OCI-LY1 (cell line): ENCODE data around the gene ACKR3.
A peak's percentile ranks its signal among the peaks of the same experiment; 100 is the strongest.

Experiments
- H2AFZ ChIP-seq: fragments of 200-600 bp; sonication (generic), shearing (Covaris generic); 2 replicates; pipeline ENCODE4 v1.6.0; 2014; ENCODE audit warnings: antibody characterized with exemption, mild to moderate bottlenecking, low read length
- H3F3A ChIP-seq: fragments of 200-600 bp; sonication (generic), shearing (Covaris generic); 2 replicates; pipeline ENCODE4 v1.6.0; 2014; ENCODE audit warnings: mild to moderate bottlenecking, antibody characterized with exemption, low read length, moderate library complexity; ENCODE audit not compliant: insufficient read depth
- H3K27ac ChIP-seq: fragments of 200-600 bp; sonication (generic); 2 replicates; pipeline ENCODE4 v1.5.1; 2014; ENCODE audit warnings: low read length, mixed run types, mild to moderate bottlenecking, low read depth; ENCODE audit not compliant: poor library complexity, severe bottlenecking
- H3K27me3 ChIP-seq: fragments of 200-600 bp; sonication (generic); 2 replicates; pipeline ENCODE4 v1.6.0; 2014; ENCODE audit warnings: antibody characterized with exemption, mild to moderate bottlenecking, low read length, moderate library complexity; ENCODE audit not compliant: insufficient read depth
- H3K36me3 ChIP-seq: fragments of 200-600 bp; sonication (generic); 2 replicates; pipeline ENCODE4 v1.6.1; 2014; ENCODE audit warnings: mild to moderate bottlenecking, antibody characterized with exemption, low read length, moderate library complexity, mixed read lengths; ENCODE audit not compliant: insufficient read depth
- H3K4me1 ChIP-seq: fragments of 200-600 bp; sonication (generic); 2 replicates; pipeline ENCODE4 v1.5.1; 2014; ENCODE audit warnings: mild to moderate bottlenecking, low read length, moderate library complexity; ENCODE audit not compliant: insufficient read depth, severe bottlenecking
- H3K4me2 ChIP-seq: fragments of 200-600 bp; sonication (generic), shearing (Covaris generic); 2 replicates; pipeline ENCODE4 v1.6.1; 2014; ENCODE audit warnings: low read length
- H3K4me3 ChIP-seq: fragments of 200-600 bp; sonication (generic); 2 replicates; pipeline ENCODE4 v1.5.1; 2014; ENCODE audit warnings: low read length, low read depth, mild to moderate bottlenecking, mixed read lengths; ENCODE audit not compliant: poor library complexity, severe bottlenecking
- H3K79me2 ChIP-seq: fragments of 200-600 bp; shearing (Covaris generic); 2 replicates; pipeline ENCODE4 v1.6.1; 2016; ENCODE audit warnings: mixed run types, low read length, mixed read lengths; ENCODE audit not compliant: insufficient read depth
- H3K9ac ChIP-seq: fragments of 200-600 bp; sonication (generic), shearing (Covaris generic); 2 replicates; pipeline ENCODE4 v1.6.1; 2014; ENCODE audit warnings: mild to moderate bottlenecking, low read length, mixed read lengths
- H3K9me2 ChIP-seq: fragments of 200-600 bp; sonication (generic), shearing (Covaris generic); 2 replicates; pipeline ENCODE4 v1.6.1; 2014; ENCODE audit warnings: low read depth, mild to moderate bottlenecking, low read length, mixed read lengths
- H3K9me3 ChIP-seq: fragments of 200-600 bp; shearing (Covaris generic); 2 replicates; pipeline ENCODE4 v1.6.1; 2014; ENCODE audit warnings: low read length, mixed read lengths
- H4K20me1 ChIP-seq: fragments of 200-600 bp; sonication (generic), shearing (Covaris generic); 2 replicates; pipeline ENCODE4 v1.6.0; 2016; ENCODE audit warnings: mild to moderate bottlenecking, low read length; ENCODE audit not compliant: insufficient read depth
- EZH2 ChIP-seq: fragments of 200-600 bp; sonication (generic), shearing (Covaris generic); IDR thresholded peaks from 2 replicates; pipeline ENCODE4 v1.8.0; 2017; ENCODE audit warnings: borderline replicate concordance, mixed run types, mild to moderate bottlenecking, antibody characterized with exemption, low read length, moderate library complexity, mixed read lengths
- TF ChIP-seq, protein P1 (sequence below): fragments of 200-600 bp; sonication (generic), shearing (Covaris generic); IDR thresholded peaks from 2 replicates; pipeline ENCODE4 v1.5.1; 2017; ENCODE audit warnings: mild to moderate bottlenecking, antibody characterized with exemption, low read length, moderate library complexity, mixed read lengths

Gene ACKR3

DNA sequence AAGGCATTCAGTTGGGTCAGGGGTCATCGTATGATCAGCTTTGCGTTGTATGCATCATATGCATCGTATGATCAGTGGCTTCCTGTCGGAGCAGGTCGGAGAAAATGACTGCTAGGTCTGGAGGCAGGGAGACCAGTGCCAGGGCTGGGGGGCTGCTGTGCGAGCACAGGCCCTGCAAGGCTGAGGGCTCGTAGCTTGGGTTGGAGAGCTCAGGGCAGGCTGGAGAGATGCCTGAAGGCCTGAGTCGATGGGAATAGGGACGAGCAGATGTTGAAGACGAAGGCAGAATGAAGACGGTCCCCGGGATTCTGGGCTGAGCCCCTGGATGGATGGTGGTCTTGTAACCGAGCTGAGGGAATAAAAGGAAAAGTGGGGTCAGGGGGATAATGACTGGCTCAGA, 25.3 kb upstream of the ACKR3 start:
- no peak overlapping the region for H3K9ac ChIP-seq
- no peak overlapping the region for H3K27ac ChIP-seq
- H3K9me3 ChIP-seq, result no peaks in the 10 kb centered on the region
- no peak overlapping the region for H2AFZ ChIP-seq
- H3K4me3 ChIP-seq, result no peak overlapping the region
- peaks cover 16% of the 10 kb centered on the region for H3K4me1 ChIP-seq
- TF ChIP-seq, protein P1, sequence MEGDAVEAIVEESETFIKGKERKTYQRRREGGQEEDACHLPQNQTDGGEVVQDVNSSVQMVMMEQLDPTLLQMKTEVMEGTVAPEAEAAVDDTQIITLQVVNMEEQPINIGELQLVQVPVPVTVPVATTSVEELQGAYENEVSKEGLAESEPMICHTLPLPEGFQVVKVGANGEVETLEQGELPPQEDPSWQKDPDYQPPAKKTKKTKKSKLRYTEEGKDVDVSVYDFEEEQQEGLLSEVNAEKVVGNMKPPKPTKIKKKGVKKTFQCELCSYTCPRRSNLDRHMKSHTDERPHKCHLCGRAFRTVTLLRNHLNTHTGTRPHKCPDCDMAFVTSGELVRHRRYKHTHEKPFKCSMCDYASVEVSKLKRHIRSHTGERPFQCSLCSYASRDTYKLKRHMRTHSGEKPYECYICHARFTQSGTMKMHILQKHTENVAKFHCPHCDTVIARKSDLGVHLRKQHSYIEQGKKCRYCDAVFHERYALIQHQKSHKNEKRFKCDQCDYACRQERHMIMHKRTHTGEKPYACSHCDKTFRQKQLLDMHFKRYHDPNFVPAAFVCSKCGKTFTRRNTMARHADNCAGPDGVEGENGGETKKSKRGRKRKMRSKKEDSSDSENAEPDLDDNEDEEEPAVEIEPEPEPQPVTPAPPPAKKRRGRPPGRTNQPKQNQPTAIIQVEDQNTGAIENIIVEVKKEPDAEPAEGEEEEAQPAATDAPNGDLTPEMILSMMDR, result no peak
- no peak for TF ChIP-seq EZH2
- no peaks in the 10 kb centered on the region for H4K20me1 ChIP-seq
- H3K9me2 ChIP-seq, result no peaks in the 10 kb centered on the region
- H3K36me3 ChIP-seq, result no peaks in the 10 kb centered on the region
- H3K79me2 ChIP-seq, result no peaks in the 10 kb centered on the region
- H3K4me2 ChIP-seq, result no peak overlapping the region
- H3F3A ChIP-seq, result no peaks in the 10 kb centered on the region
- no peaks in the 10 kb centered on the region for H3K27me3 ChIP-seq

DNA sequence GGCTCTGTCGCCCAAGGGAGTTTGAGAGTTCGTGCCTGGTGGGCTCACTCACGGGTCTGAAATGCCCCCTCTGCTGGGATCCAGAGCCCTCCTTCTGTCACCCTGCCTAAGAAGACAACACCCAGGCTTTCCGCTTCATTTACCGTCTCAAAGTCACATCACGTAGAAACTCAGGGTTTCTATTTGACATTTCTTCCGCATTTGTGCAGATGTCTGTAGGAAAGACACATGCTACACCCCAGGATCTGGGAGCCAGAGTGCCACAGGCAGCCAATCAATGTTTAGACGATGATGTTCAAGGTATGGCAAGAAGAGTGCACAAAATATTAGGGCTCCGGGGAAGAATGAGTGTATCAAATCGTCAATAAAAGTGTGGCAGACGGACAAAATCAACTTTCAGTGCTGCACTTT, 24.4 kb upstream of the ACKR3 start:
- H2AFZ ChIP-seq, result no peak overlapping the region
- no peaks in the 10 kb centered on the region for H3K36me3 ChIP-seq
- no peak overlapping the region for H3K4me3 ChIP-seq
- no peaks in the 10 kb centered on the region for H3K79me2 ChIP-seq
- no peaks in the 10 kb centered on the region for H3F3A ChIP-seq
- peaks cover 16% of the 10 kb centered on the region for H3K4me1 ChIP-seq
- H4K20me1 ChIP-seq, result no peaks in the 10 kb centered on the region
- H3K9me3 ChIP-seq, result no peaks in the 10 kb centered on the region
- no peaks in the 10 kb centered on the region for H3K27me3 ChIP-seq
- H3K4me2 ChIP-seq, result peak overlapping the region; percentile 8; the same call in 1 of the 2 replicates
- H3K27ac ChIP-seq, result no peak overlapping the region
- no peak overlapping the region for H3K9ac ChIP-seq
- TF ChIP-seq, protein P1, result no peak
- no peak for TF ChIP-seq EZH2
- no peaks in the 10 kb centered on the region for H3K9me2 ChIP-seq

DNA sequence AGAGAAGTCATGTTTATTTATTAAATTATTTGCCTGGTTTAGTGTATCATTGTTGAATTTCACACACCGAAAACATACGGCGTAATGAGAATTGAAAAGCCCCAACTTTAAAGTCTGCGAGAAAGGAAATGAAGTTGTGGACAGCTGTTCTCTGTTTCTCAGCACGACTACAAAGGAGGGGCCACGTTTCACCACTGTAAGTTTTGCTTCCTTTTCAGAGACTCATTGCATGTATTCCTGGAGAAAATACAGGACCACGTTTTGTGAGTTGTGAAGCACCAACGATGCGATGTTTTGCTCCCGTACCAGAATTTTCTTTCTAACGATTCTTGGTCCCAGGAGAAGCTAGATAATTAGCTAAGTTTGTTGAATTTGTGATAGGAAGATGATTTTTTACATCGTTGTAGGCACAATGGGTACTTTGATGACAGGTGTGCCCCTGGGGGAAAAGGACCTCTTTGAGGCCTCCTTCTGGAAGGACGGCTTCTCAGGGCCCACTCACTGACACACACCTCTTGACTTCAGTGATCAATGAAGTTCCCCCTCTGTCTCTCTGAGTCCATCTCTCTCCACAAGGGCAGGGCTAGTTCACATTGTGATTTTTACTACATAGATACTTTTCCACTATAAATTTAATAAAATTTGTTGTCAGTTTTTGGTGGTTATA, 23.7 kb upstream of the ACKR3 start:
- Histone ChIP-seq H3K9me2 (no peaks in the 10 kb centered on the region), H3K9ac (no peak overlapping the region), H3K4me3 (no peak overlapping the region), H3K9me3 (no peaks in the 10 kb centered on the region), H4K20me1 (no peaks in the 10 kb centered on the region), H3F3A (no peaks in the 10 kb centered on the region), H3K4me1 (peaks cover 16% of the 10 kb centered on the region), H3K27me3 (no peaks in the 10 kb centered on the region), H3K79me2 (no peaks in the 10 kb centered on the region), H3K4me2 (peak overlapping the region; percentile 45; the same call in 1 of the 2 replicates), H3K36me3 (no peaks in the 10 kb centered on the region), H3K27ac (peak overlapping the region; percentile 34), H2AFZ (no peak overlapping the region)
- TF ChIP-seq EZH2, result no peak
- TF ChIP-seq, protein P1, result no peak
